Inflammatory macrophage treated with lipopolysaccharide for 1 hour (primary cell): Measurements from ENCODE around the gene CBFA2T3.
"Not testable (repeated sequence)": the region's sequence is repeated elsewhere in the genome, so short reads cannot be mapped to it uniquely, and the experiment has no call there.

ENCODE experiments used
- DNase-seq, 2 donors: peaks; one replicate each; pipeline ENCODE4 v3.0.0-alpha.2; 2020 to 2022

CBFA2T3 gene

DNA sequence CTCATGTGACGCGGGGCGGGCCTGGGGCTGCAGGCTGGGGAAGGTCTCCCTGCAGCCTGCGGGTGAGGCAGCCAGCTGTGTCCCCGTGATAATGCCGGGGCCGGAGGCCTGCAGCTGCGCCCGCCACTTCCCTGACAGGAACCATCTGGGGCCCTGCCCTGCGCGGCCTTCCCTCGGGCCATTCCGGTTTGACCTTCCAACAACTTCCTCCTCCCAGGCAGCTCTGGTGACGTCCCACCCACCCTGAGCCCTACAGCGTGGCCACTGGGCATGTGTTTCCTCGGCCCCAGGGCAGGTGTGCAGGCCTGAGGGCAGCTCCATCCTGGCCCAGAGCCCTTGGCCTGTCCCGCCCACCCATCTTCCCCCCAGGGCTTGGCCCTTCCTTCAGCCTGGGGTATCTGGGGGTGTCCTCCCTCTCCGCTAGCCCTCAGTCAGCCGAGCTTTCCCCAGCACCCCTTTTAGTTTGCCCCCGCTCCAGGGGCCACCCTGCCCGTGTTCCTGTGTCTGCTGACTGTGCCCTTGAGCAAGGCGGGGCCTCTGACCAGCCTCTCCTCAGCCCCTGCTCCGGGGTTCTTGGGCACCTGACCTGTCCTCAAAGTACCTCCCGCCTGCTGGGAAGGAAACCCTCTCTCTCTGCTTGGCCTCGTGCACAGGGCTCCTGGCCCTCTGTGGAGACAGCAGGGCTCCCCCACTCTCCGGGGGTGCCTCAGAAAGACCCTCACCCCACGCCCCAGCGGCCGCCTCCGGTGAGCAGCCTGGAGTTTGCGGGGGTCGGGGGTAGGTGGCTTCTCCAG, at the start of gene CBFA2T3:
CBFA2T3 (minus strand) TSS at position 190 of the 794 bp plus-strand sequence. CDS start 400 bp downstream, outside the sequence.
- DNase-seq, result peak; percentile 63 to 83

DNA sequence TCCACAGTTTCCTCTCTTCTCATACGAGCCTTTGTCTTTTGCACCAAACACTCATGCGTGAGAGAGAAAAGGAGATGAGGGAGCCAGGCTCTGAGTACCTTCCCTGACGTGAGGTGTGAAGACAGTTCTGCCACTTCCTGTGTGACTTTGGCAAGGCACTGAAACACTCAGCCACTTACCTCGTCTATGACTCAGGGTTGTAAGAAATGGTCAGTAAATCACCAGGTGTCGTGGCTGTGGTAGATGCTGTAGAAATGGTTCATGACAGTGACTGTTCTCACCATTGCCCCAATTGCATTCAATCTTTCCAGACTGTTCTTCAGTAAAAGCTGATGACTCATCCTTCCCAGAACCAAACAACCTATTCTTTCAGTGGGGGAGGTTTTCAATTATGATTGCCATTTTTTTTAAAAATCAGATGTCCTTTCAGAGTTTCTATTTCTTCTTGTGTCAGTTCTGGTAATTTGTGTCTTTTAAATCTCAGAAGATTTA, 49.2 kb upstream of the CBFA2T3 start:
- DNase-seq, result peak in 1 of 2 donors; percentile 4

DNA sequence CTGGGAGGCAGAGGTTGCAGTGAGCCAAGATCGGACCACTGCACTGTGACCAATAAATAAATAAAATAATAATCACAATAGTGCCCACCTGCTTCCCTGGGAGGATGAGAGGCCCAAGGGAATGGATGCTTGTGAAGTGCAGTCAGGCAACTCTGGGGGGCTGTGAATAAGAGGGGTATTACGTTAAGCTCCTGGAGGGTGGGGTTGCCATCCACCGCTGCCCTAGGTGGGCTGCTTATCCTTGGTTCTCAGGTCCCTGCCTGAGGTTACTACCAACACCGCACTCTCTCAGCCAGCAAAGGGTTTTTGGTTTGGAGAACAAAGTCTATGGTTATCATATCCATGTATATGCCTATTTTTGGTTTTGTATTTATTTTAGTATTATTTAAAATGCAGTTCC, 48.6 kb upstream of the CBFA2T3 start:
- no peak for DNase-seq

DNA sequence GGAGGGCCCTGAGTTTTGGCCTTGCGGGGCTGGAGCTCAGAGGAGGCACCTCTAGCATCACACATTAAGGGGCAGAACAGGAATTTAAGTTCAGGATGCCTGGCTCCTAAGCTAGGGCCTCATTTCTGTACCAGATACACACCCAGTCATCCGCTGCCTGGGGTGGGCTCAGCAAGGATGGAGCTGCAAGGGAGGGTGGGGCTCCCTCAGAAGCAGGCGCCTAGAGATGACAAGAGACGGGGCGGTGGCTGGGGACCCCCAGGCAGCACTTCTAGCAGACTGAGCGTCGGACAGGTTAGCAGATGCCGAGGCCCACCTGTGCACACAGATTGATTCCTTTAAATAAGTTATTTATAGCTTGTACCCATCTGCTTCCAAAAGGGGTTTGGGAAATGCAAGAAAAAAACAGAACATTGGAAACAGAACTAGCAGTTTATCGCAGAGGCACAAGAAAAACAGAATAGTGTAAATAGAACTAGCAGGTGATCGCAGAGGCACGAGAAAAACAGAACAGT, 47.6 kb upstream of the CBFA2T3 start:
- DNase-seq, result no peak

DNA sequence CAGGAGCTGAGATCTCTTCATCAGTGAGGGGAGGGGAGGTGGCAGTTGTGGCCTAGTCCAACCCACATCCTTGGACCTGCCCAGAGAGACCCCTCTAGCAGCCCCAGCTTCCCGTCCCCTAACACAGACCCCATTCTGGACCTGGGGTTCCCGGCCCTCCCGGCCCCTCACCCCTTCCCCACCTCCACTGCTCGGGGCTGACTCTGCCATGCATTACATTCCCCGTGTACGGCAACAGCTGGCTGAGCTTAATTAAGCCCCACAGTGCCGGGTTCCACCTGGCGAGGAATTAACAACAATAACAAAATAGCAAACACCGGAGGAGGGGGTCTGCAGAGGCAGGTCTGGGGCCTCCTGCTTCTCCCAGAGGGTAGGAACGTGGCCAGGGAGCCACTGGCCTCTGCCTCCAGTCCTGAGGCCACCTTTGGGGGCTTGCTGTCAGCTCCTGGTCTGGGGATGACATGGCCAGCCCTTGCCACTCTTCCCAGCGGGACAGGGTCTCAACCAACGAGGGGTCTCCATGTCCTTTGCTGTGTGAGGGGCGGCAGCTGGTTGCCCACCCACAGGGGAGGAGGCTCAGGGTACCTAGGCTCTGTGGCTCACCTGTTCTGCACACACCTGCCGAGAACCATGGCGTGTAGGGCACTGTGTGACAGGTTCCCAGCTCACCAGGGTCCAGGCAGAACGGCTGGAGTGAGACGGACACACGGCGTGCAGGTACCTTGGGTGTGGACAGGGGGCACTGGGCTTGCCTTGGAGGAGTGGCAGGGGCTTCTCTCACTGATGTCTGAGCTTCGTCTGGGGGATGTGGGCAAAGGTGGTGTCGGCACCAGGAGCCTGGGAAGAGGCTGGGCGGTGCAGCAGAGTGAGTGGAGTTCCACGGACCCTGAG, 46.9 kb upstream of the CBFA2T3 start:
- DNase-seq, result no peak

DNA sequence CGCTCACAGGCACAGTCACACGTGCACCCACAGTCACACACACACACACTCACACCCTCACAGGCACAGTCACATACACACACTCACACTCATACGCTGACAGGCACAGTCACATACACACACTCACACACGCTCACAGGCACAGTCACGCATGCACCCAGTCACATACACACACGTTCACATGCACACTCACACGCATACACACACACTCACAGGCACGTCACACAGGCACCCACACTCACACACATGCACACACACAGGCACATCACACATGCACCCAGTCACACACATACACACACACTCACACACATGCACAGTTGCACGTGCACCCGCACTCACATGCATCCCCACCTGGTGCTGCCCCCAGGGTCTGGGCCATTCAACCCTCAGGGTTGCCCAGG, 46.1 kb upstream of the CBFA2T3 start:
- no peak for DNase-seq

DNA sequence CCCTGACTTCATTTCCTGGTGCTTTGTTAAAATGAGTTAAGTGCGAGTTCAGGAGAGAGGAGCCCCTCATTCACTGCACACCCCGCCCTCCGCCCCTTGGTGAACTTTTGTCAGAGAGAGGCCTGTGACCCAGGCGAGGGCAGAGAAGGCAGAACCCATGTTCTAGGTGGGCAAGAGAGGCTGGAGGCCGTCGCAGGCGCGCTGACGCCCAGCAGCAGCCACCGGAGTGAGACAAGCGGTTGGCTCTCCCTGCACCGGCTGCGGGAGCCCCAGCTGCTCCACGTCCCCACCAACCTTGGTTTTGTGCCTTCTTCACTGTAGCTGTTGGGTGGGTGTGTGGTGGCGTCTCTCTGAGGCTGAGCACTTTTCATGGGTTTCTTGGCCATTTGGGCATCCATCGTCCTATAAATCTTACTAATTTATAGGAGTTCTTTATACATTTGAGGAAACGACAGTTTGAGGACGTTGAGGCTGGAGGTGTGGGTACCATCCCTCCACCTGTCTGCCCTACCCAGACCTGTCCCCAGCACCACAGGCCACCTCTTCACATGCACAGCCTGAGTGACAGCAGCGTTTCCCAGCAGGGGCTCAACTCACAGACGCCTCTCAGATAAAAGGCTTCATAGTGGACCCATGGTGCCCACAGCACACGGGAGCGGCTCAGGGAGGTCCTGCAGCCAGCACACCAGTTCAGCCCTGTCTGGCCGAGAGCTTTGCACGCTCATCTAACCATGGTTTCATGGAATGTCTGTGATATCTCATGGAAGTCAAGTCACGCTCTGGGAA, 45.2 kb upstream of the CBFA2T3 start:
- DNase-seq, result no peak

DNA sequence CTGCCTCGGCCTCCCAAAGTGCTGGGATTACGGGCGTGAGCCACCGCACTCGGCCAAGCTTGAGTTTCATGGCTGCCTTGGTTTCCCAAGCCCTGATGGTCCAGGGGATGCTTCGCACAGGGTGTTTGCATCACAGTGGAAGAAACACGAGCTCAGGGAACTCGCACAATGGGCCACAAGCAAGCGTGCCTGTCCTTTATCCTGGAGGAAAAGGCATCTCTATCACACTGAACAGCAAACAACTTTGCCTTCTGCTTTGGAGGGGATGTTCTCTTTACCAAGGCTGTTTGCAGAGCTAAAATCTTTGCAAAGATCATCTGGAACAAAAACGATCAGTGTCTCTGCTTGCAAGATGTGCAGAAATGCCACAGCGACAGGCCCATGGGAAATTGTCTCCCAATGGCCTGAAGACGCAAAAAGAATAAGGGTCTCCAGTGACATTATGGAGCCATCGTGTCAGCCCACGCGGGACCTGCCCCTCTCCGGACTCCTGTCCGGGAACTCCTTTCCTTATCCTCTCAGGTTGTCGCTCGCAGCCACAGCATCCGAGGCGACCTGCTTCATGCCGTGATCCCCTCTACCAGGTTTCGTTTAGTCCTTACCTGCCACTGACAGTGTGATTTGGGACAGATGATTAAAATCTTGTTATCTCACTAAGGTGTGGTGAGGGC, 44.1 kb upstream of the CBFA2T3 start:
- DNase-seq, result no peak

DNA sequence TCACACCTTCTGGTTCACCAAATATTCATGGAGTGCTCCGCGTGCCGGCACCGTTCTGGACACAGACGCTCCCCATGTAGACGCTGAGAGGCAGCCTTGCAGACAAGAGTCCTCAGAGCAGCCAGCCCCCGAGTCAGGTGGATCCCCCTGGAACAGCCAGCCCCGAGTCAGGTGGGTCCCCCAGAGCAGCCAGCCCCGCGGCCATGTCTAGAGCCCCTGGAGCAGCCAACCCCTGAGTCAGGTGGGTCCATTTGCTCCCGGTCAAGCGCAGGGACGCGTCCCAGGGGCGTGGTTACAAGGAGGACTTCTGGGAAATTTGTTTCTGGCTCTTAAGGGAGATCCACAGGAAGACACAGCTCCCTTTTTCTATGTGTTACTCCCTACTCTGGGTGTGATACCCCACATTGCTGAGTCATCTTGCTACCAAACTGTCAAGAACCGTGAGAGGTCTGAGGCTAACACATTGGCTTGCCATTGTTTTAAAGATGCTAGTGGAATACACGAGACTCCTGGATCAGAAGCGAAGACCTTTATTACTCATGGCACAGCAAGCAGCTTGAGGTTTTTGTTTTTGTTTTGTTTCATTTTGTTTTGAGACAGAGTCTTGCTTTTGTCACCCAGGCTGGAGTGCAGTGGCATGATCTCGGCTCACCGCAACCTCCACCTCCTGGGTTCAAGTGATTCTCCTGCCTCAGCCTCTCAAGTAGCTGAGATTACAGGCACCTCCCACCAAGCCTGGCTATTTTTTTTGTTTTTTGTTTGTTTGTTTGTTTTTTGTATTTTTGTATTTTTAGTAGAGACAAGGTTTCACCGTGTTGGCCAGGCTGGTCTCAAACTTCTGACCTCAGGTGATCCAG, 43.3 kb upstream of the CBFA2T3 start:
- DNase-seq, result no peak

DNA sequence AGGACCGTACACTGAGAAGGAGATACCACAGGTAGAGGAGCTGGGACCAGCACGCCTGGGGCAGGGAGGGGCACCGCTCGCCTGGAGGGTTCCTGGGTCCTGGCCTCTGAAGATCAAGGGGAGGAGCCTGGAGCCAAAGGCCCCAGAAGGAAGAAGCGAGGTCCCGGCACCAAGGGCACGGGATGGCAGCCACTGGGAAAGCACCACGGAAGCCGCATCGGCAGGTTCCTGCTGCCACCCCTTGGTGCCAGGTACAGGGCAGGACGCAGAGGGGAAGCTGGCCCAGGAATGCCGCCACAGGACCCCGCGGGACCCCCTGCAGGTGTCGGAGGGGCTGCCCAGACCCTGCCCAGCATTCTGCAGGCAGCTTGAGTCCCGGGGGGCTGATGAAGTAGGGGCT, 42.5 kb upstream of the CBFA2T3 start:
- no peak for DNase-seq

DNA sequence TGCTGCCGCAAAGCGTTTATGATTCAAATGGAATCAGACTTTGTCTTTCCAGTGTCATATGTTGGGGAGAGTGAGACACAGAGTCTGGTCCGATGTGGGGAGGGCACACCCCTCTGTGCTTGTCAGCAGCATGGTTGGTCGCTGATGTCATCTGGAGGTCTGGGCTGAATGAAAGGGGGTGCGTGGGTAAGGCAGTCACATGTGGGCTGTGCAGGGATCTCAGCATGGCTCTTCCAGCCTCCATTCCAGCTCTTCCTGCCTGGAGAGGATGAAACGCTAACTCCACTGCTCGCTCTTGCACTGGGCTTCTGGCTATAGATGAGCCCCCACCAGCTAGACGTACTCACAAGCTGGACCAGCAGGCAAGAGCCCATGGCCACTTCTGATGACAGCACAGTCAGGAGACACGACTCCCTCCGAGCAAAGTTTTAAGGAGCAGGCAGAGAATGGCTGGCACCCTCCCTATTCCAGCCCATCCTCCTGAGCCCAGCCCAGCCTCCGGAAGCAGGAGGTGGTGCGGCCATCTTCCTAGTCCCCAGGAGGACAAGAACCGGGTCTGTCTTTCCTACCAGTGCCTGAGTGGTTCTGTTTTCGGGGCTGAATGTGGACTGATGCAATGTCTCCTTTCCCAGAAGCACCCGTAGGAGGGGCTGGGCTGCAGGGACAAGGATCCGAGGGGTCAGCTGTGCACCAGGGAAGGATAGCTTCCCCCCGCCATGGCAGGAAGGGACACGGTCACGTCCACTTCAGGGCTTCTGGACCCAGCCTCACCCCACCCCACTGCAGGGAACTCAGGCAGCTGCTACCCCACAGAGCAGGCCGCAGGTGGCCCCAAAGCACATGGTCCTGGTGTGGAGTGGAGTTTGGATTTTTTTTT, 41.5 kb upstream of the CBFA2T3 start:
- no peak for DNase-seq

DNA sequence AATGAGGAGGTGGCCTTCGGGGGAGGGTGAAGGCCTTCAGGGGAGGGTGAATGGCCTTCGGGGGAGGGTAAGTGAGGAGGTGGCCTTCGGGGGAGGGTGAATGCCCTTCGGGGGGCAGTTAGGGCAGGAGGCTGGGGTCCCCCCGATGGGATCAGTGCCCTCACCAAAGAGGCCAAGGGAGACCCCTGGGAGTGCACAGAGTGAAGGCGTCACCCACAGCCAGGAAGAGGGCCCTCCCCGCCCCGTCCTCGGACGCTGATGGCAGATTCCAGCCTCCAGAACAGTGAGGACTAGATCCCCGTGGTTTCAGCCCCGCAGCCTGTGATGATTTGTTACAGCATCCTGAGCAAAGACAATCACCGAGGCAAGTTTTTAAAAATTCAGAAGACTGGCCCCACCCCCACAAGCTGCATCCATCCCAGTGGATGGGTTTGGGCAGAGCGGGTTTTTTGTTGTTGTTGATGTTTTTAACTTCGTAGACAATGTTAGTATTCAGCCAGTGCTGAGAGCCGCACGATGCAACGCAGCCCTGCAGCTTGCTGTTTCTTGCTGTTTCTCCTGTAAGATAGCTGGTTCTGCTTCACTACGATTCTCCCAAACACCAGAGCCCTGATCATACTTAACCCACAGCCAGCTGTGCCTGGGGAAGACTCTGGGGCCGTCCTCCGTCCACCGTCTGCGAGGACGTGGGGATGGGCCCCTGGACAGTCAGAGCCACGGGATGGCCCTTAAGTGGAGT, 40.7 kb upstream of the CBFA2T3 start:
- no peak for DNase-seq

DNA sequence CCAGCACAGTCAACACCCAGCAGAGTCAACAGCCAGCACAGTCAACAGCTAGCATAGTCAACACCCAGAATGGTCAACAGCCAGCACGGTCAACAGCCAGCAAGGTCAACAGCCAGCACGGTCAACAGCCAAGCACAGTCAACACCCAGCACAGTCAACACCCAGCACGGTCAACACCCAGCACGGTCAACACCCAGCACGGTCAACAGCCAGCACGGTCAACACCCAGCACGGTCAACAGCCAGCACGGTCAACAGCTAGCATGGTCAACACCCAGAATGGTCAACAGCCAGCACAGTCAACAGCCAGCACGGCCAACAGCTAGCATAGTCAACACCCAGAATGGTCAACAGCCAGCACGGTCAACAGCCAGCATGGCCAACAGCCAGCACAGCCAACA, 39.6 kb upstream of the CBFA2T3 start:
- DNase-seq, result not testable (repeated sequence)

DNA sequence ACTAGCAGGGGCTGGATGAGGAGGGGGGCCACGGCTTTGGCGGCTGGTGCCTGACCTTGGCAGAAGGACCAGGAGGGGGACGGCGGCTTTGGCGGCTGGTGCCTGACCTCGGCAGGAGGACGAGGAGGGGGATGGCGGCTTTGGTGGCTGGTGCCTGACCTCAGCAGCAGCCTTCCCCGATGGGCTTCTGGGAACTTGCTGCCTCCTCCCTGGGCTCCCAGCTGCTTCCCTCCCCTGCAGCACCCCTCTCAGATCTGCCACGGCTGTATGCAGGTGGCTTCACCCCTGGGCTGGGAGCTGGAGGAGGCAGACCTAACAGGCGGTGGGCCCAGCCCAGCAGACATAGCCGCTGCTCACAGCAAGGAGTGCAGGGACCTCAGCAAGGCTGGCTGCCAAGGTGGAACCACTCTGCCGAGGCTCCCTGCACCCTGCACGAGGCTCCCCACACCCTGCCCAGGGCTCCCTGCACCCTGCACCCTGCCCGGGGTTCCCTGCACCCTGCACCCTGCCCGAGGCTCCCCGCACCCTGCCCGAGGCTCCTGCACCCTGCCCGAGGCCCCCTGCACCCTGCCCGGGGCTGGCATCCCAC, 38.4 kb upstream of the CBFA2T3 start:
- no peak for DNase-seq

DNA sequence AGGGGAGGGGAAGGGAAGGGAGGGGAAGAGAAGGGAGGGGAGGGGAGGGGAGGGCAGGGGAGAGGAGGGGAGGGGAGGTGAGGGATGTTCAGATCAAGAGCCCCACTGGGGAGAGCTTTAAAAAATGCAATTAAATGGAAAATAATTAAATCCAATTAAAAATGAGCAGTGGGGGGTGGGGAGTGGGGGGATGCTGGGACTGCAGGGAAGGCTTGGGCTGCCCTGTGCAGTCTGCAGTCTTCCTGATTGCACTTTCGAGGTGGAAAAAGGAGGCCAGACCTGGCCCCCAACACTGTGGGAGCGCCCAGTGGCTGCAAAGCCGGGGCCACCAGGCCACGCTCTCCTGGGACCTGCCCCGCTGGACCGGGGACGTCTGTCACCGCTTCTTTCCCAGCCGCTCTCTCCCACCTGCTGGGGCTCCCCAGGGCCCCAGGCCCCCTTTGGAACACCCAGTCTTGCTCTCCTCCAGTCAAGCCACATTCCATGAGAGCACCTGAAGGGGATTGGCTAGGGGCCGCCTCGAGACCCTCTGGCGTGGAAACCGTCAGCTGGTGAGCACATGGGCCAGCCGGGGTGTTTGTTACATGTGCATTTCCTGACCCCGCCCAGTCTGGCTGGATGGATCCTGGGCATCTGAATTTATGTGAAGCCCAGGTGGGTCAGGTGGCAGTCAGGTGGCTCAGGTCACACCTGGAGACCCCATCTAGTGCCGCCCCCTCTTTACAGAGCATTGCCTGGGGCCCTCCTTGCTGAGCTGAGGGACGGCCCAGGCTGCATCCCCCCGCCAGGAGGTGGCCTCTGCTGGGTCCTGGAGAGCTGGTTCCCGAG, 37.6 kb upstream of the CBFA2T3 start:
- no peak for DNase-seq

DNA sequence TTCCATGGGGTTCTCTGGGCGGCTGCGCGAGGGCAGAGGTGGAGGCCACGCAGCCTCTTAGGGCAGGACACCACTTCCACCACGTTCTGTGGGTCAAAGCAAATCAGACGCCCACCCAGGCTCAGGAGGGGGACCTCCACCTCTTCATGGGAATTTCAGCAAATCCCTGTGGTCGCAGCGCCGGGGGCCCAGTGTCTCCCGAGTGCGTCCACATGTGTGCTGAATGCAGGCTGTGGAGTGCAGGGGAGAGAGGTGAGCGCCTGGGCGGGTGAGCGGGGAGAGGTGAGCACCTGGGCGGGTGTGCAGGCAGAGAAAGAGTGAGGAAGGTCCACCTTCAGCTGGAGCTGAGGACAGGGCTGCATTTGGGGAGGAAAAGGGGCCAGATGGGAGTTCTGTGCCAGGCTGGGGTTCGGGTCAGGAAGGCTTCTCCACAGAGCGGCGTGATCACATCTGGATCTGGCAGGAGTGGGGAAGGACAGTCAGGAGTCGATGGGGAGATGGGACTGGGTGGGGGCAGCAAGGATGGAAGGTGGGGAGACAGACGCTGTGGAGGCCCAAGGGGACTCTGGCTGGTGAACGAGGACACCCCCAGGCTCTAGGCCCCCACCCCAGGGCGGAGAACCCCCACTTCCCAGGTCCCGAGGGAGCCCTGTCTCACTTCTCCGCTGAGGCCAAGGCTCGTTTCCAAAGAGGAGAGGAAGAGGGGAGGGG, 36.8 kb upstream of the CBFA2T3 start:
- DNase-seq, result no peak

DNA sequence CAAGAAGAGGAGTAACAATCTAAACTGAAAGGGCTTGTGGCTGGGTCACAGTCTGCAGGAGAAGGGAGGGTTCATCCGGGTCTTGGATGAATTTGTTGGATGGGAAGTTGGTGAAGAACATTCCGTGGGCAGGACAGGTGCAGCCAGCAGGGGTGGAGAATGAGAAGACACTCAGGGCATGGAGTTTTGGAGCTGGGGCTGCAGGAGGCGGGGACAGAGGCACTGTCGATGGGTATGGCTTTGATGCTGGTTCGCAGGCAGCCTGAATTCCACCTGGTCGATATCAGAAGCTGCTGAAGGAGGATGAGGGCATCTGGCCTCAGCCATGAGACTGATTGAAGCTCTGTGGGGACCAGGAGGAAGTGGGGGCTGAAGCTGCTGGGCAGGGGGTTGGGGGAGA, 36.1 kb upstream of the CBFA2T3 start:
- no peak for DNase-seq
